HG03521 (cell line): ENCODE data around the gene MAFG.

Experiments used
- ATAC-seq: cut with Tn5 transposase; IDR thresholded peaks from one replicate; pipeline ENCODE4 v1.9.1; 2021; ENCODE audit warnings: mild to moderate bottlenecking, moderate library complexity; ENCODE audit not compliant: unreplicated experiment

MAFG gene

DNA sequence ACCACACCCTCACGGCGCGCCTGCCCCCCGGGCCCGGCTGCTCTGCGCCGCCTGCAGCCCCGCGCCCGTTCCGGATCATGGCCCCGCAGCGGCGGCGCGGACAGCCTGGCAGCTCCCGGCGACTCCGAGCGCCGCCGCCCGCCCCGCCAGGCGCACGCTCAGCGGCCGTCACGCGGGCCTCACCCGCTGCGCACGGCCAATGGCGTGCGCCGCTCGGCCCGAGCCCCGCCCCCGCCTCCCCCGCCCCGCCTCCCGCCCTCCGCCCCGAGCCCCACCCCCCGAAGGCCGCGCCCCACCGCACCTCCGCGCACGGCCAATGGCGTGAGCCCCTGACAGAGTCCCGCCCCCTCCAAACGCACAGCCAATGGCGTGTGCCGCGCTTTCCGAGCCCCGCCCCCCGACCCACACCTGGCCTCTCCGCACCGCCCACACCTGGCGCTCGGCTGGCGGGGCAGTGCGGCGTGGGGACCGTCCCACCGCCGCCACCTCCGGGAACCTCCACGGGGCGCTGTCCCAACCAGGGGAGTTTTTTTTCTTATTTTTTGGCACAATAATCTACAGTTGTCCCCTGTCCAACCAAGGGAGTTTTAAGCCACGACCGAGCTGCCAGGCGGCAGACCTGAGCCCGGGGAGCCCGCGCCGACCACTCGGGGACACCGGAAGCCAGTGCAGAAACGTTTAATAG, 16.1 kb downstream of the MAFG start, which contains the start of gene PCYT2:
TSS of gene PCYT2 (minus strand) at position 123 of the 685 bp plus-strand sequence. CDS start at position 79, 44 bp downstream.
- peak; percentile 72 for ATAC-seq

GRCh38 chr17:81910840-81911276, 16.7 kb downstream of the MAFG start:
- ATAC-seq: peak; percentile 34

GRCh38 chr17:81909966-81910839, 17.3 kb downstream of the MAFG start:
- no peak for ATAC-seq

GRCh38 chr17:81909231-81909630, 18.3 kb downstream of the MAFG start:
- ATAC-seq: no peak

DNA sequence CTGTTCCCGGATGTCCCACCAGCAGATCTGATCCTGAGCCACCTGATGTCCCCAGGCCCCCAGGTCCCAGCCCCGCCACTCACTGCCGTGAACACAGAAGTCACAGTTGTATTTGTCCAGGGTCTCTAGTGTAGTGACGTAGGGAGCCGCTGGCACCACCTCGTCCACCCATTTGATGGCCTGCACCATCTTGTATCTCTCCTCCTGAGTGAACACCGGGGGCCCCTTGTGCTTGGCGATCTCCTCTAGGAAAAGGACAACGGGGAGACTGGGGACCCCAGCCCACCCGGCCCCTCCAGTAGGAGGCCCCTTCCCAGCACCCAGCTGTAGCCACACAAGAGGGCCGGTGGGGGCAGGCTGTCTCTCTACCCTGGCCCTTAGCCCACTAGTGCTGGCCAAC, 18.7 kb downstream of the MAFG start:
- ATAC-seq: no peak

DNA sequence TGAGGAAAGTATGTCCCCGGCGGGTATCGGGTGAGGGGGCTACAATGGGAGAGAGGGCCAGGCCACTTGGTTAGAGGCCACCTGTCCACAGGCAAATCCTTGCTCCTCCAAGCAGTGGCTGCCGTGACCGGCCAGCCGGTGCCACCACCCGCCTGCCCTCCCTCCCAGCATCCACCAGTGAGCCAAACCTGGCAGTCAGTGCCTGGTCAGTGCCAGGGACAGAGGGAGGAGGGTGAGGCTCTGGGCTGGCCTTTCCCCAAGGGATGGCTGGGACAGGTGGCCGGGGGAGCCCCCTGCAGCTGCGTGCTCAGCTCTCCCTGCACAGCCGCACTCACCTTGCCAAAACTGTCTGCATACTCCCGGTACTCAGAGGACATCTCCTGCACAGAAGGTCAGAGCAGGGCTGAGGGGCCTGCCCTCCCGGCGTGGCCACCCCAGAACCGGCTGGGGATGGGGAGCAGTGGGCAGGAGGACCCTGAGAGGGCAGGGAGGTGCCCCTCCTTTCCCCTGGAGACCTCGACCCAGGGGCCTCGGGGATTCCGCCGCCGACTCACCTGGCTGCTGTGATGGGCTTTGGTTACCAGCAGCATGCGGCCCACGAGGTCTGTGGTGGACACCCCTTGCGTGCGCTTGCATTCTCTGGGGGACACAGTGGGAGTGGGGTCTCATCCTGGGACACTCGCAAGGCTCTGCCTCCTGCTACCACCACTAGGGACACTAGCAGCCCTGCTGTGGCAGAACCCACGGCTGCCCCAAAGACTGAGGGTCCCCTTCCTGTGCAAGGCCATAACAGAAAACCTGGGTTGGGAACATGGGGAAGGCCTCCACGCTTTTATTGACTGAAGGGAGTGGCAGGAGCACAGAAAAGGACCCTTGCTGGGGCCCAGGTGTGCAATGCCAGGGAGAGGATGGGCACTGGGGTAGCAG, 20.1 kb downstream of the MAFG start:
- ATAC-seq: no peak

DNA sequence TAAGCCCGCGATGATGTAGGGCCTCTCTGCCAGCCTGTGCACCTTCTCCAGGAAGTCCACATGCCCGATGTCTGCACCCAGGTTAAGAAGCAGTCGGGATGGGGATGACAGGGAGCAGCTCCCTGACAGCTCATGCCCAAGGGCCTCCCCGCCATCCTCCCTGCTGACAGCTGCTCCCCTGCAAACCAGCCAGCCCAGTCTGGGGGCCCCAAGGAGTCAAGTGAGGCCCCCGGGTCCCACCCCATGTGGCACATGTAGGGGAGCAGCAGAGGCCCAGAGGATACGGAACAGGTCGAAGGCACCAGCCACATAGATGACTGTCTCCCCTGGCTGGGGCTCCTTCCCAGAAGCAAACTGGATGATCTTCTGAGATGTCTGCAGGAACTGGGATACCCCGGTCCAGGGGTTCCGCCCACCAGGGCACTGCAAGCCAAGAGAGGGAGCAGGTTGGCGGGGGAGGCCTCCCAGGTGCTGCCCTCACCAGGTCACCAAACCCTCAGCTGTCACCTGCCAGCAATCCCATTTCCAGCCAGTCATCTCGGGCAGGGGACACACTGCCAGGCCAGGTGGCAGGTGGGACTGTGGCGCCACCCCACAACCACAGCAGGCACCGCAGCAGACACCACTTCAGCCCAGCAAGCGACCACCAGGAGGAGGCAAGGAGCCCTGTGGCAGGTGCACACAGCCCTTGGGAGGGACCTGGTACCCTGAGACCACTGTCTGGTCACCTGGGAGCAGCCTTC, 20.9 kb downstream of the MAFG start:
- no peak for ATAC-seq

GRCh38 chr17:81905993-81906392, 21.5 kb downstream of the MAFG start:
- ATAC-seq: no peak

GRCh38 chr17:81905424-81905875, 22.1 kb downstream of the MAFG start:
- ATAC-seq: no peak

DNA sequence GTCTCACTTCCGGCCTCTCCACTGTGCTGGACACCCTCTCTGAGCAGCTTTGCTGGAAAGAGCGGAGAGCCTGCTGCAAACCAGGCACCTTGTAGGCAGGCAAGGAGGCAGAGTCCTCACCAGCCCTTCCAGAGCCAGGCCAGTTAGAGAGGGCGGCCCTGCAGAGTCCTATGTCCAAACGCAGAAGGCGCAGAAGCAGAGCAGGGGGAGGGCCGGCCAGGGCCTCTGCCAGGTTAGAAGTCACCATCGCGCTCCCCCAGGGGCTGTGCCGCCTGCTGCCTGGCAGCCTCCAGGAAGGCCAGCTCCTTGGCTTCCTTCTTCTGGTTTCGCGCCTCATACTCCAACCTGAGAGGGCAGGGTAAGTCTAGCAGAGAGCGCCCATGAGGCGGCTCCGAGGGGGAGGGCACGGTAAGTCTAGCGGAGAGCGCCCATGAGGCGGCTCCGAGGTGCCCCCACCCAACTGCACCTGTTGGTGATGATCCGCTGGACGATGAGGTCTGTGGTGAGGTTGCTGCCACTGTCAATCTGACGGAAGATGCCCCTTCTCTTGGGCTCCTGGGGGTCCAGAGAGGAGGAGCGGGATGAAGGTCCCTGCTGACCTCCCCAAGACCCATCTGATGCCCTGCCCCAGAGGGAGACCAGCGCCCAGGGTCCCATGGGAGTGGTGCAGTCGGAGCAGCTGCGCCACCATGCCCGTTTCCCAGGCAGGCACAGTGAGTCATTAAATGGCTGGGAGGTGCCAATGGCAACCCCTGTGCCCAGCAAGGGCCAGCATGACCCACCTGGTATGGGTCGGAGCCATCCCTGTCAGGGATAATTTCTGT, 22.7 kb downstream of the MAFG start:
- no peak for ATAC-seq

DNA sequence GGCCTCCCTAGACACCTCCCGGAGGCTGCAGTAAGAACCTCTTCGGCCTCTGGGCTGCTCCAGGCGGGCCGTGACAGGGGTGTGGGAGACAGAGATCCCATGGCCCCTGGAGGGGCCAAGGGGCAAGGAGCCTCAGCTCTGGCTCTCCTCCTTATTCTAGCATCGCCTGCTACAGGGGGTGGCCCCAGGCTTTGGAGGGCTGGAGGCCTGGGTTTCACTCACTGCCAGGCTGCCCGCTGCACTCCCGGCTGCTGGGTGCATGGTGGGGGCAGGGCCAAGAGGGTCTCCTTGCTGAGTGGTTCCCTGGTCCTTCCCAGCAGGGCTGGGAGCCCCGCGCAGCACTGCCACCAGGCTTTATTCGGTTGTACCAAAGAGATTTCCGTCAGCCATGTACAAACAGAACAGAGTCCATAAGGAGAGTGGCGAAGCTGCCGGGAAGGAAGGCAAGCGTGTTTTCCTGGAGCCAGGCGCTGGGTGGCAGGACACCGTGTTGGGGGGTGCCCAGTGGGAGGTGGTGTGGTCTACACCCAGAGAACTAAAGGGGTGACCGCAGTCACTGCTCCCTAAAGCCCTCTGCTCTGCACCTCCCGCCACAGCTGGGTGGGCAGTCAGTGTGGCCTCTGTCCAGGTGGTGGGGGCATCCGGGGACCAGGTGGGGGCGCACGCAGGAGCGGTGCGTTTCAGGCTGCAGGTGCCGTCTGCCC, 23.5 kb downstream of the MAFG start:
- ATAC-seq: no peak

DNA sequence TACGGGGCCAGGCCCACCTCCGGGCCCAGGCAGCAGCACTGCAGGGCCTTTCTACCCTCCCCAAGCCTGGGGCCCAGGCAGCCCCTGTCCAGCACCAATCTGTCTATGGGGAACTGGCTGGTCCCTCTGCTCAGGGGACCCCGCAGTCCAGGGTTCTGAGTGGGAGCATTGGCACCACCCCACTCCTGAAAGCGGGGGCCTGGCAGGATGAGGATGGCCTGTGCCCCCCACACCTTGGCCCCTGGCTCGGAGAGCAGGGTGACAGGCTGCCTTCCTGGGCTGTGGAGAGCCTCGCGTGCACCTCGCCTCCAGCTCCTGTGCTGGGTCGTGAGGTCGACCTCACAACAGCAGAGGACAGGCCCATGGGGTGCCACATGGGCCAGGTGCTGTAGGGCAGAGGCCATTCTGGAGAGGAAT, 24.1 kb downstream of the MAFG start:
- no peak for ATAC-seq

- no peak for ATAC-seq
Observed at GRCh38 chr17:81902653-81903414, 24.7 kb downstream of the MAFG start.

- no peak for ATAC-seq
Observed at GRCh38 chr17:81902023-81902652, 25.4 kb downstream of the MAFG start, which contains the start of gene NPB. Gene NPB, plus strand, starts transcription at chr17:81902238. Its CDS starts 40 bp downstream, at chr17:81902278.

DNA sequence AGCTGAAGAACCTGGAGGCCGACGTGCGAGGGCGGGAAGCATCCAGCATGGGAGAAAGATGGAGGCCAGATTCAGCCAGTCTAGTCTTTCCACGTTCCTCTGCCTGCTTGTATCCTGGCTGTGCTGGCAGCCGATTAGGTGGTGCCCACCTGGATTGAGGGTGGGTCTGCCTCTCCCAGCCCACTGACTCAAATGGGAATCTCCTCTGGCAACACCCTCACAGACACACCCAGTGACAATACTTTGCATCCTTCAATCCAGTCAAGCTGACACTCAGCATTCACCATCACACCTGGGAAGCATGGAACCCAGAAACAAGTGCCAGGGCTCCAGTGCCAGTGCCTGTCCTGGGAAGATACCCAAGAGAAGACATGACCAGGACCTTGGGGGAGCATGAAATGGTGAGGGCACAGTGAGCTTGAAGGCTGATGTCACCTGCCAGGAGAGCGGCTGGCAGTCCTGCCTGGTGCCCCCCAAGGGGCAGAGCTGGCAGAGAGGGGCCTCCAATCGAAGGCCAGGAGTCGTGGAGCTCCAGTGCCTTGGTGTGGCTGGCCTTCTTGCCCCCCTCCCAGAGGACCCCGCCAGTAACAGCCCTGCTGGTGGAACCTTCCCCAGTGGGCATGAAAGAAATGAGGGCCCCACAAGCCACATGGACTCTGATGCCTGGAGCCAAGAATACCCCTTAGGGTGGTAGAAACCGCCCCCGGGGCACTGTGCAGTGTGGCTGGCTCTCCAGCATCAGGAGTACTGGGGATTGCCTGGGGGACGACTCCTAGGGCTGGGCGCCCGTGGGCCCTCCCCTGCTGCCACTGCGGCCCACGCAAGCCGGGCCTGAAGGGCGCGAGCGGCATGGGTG, 26.1 kb downstream of the MAFG start:
- no peak for ATAC-seq

- no peak for ATAC-seq
Observed at GRCh38 chr17:81900181-81900820, 27.2 kb downstream of the MAFG start.
